GM19240 (cell line): ENCODE data around the gene ARHGAP25.

ENCODE experiments used
- DNase-seq: peaks from one replicate; pipeline ENCODE4 v3.0.0; 2011; ENCODE audit warnings: low spot score; ENCODE audit not compliant: insufficient read length

The ARHGAP25 gene

GRCh38 chr2:68766376-68766845, 31.8 kb downstream of the ARHGAP25 start:
- DNase-seq: no peak

- no peak for DNase-seq
Measured at GRCh38 chr2:68767031-68767961, 32.7 kb downstream of the ARHGAP25 start.

- no peak for DNase-seq
Measured at GRCh38 chr2:68767996-68768395, 33.4 kb downstream of the ARHGAP25 start.

- no peak for DNase-seq
Measured at GRCh38 chr2:68768461-68768860, 33.9 kb downstream of the ARHGAP25 start.

- no peak for DNase-seq
Measured at GRCh38 chr2:68768951-68769350, 34.3 kb downstream of the ARHGAP25 start.

GRCh38 chr2:68769586-68770270, 35.1 kb downstream of the ARHGAP25 start:
- DNase-seq: no peak

- no peak for DNase-seq
Measured at GRCh38 chr2:68770271-68771111, 35.9 kb downstream of the ARHGAP25 start.

GRCh38 chr2:68771211-68771751, 36.7 kb downstream of the ARHGAP25 start:
- DNase-seq: no peak

GRCh38 chr2:68772109-68772508, 37.5 kb downstream of the ARHGAP25 start:
- DNase-seq: no peak

- DNase-seq: peak; percentile 35
Measured at GRCh38 chr2:68774569-68775271, 40.1 kb downstream of the ARHGAP25 start.

- DNase-seq: no peak
Measured at GRCh38 chr2:68775272-68775842, 40.7 kb downstream of the ARHGAP25 start.

- DNase-seq: no peak
Measured at GRCh38 chr2:68776124-68776523, 41.5 kb downstream of the ARHGAP25 start.

GRCh38 chr2:68779595-68779994, 45.0 kb downstream of the ARHGAP25 start:
- no peak for DNase-seq

GRCh38 chr2:68784188-68784587, 49.6 kb downstream of the ARHGAP25 start:
- no peak for DNase-seq

GRCh38 chr2:68784915-68785314, 50.3 kb downstream of the ARHGAP25 start:
- no peak for DNase-seq

- no peak for DNase-seq
Measured at GRCh38 chr2:68787356-68787755, 52.7 kb downstream of the ARHGAP25 start.

- DNase-seq: peak; percentile 51
Measured at GRCh38 chr2:68789603-68790002, 55.0 kb downstream of the ARHGAP25 start.

- DNase-seq: no peak
Measured at GRCh38 chr2:68790600-68790999, 56.0 kb downstream of the ARHGAP25 start.

GRCh38 chr2:68791914-68792313, 57.3 kb downstream of the ARHGAP25 start:
- no peak for DNase-seq

GRCh38 chr2:68792751-68793150, 58.1 kb downstream of the ARHGAP25 start:
- DNase-seq: no peak
